ENCODE data around the gene NTF3. TPM values are rescaled to one million over a fixed set of nuclear protein-coding genes. Genes with fewer than 3 reads are reported as not detected.
"Not testable (repeated sequence)": the region's sequence is repeated elsewhere in the genome, so short reads cannot be mapped to it uniquely, and the experiment has no call there.

NTF3 gene
- total RNA-seq, 1 donor from 2014 or later: not detected

GRCh38 chr12:5525783-5526367 lies 94.0 kb downstream of the NTF3 start:
- Histone ChIP-seq H3K27me3 (ENCODE audit: control insufficient read depth, insufficient read depth, low read length) (no peaks in the 10 kb centered on the region), H3K4me3 (ENCODE audit: low read depth, low read length) (no peak overlapping the region), H3K36me3 (ENCODE audit: control insufficient read depth, insufficient read depth, low read length) (no peaks in the 10 kb centered on the region)
- TF ChIP-seq CTCF (IDR thresholded peaks at IDR 0.05; ENCODE audit: insufficient read depth, low read length, poor library complexity, severe bottlenecking): no peak
- DNase-seq (ENCODE audit: low read depth): no peak

GRCh38 chr12:5533368-5533767 lies 101.5 kb downstream of the NTF3 start:
- TF ChIP-seq CTCF (IDR thresholded peaks at IDR 0.05; ENCODE audit: insufficient read depth, low read length, poor library complexity, severe bottlenecking): no peak
- no peak for DNase-seq (ENCODE audit: low read depth)
- Histone ChIP-seq H3K4me3 (ENCODE audit: low read depth, low read length) (no peak overlapping the region), H3K36me3 (ENCODE audit: control insufficient read depth, insufficient read depth, low read length) (no peaks in the 10 kb centered on the region), H3K27me3 (ENCODE audit: control insufficient read depth, insufficient read depth, low read length) (no peaks in the 10 kb centered on the region)

GRCh38 chr12:5534426-5535199 lies 102.7 kb downstream of the NTF3 start:
- H3K27me3 ChIP-seq (ENCODE audit: control insufficient read depth, insufficient read depth, low read length): no peaks in the 10 kb centered on the region
- no peak overlapping the region for H3K4me3 ChIP-seq (ENCODE audit: low read depth, low read length)
- H3K36me3 ChIP-seq (ENCODE audit: control insufficient read depth, insufficient read depth, low read length): no peaks in the 10 kb centered on the region
- no peak for DNase-seq (ENCODE audit: low read depth)
- no peak for TF ChIP-seq CTCF (IDR thresholded peaks at IDR 0.05; ENCODE audit: insufficient read depth, low read length, poor library complexity, severe bottlenecking)

GRCh38 chr12:5535541-5535940 lies 103.6 kb downstream of the NTF3 start:
- no peak for DNase-seq (ENCODE audit: low read depth)
- Histone ChIP-seq H3K27me3 (ENCODE audit: control insufficient read depth, insufficient read depth, low read length) (no peaks in the 10 kb centered on the region), H3K36me3 (ENCODE audit: control insufficient read depth, insufficient read depth, low read length) (no peaks in the 10 kb centered on the region), H3K4me3 (ENCODE audit: low read depth, low read length) (no peak overlapping the region)
- TF ChIP-seq CTCF (IDR thresholded peaks at IDR 0.05; ENCODE audit: insufficient read depth, low read length, poor library complexity, severe bottlenecking): no peak

GRCh38 chr12:5537026-5537615 lies 105.2 kb downstream of the NTF3 start:
- not testable (repeated sequence) for H3K36me3 ChIP-seq (ENCODE audit: control insufficient read depth, insufficient read depth, low read length); H3K27me3 ChIP-seq (ENCODE audit: control insufficient read depth, insufficient read depth, low read length); H3K4me3 ChIP-seq (ENCODE audit: low read depth, low read length); DNase-seq (ENCODE audit: low read depth)

- H3K4me3 ChIP-seq (ENCODE audit: low read depth, low read length): no peak overlapping the region
- no peak for DNase-seq (ENCODE audit: low read depth)
- no peaks in the 10 kb centered on the region for H3K27me3 ChIP-seq (ENCODE audit: control insufficient read depth, insufficient read depth, low read length)
Measured at GRCh38 chr12:5537771-5538170, 105.9 kb downstream of the NTF3 start.

More at GRCh38 chr12:5537771-5538170, 105.9 kb downstream of the NTF3 start:
- no peak for TF ChIP-seq CTCF (IDR thresholded peaks at IDR 0.05; ENCODE audit: insufficient read depth, low read length, poor library complexity, severe bottlenecking)
- no peaks in the 10 kb centered on the region for H3K36me3 ChIP-seq (ENCODE audit: control insufficient read depth, insufficient read depth, low read length)
